Stimulated activated CD8-positive, alpha-beta memory T cell treated with anti-CD3 and anti-CD28 coated beads, Interleukin-2, amount 100 ng/mL, for 48 hours (primary cell): ENCODE measurements around the gene MEF2C.
"Not testable (repeated sequence)": the region's sequence is repeated elsewhere in the genome, so short reads cannot be mapped to it uniquely, and the experiment has no call there.

ENCODE experiments used
- DNase-seq, 2 donors: peaks; one replicate each; pipeline ENCODE4 v3.0.0-alpha.2; 2020; ENCODE audit warnings: low read depth in 2 of 2

Gene MEF2C

GRCh38 chr5:88803309-88803708, 79.7 kb downstream of the MEF2C start:
- DNase-seq: no peak

GRCh38 chr5:88799938-88800535, 82.9 kb downstream of the MEF2C start:
- DNase-seq: no peak

GRCh38 chr5:88798933-88799332, 84.1 kb downstream of the MEF2C start:
- not testable (repeated sequence) for DNase-seq

- DNase-seq: not testable (repeated sequence)
Observed at GRCh38 chr5:88793797-88794196, 89.2 kb downstream of the MEF2C start.

- DNase-seq: no peak
Observed at GRCh38 chr5:88792144-88792840, 90.7 kb downstream of the MEF2C start.

- DNase-seq: no peak
Observed at GRCh38 chr5:88787856-88788255, 95.1 kb downstream of the MEF2C start.

- no peak for DNase-seq
Observed at GRCh38 chr5:88786789-88787188, 96.2 kb downstream of the MEF2C start.

GRCh38 chr5:88785746-88786565, 97.0 kb downstream of the MEF2C start:
- DNase-seq: no peak

GRCh38 chr5:88782571-88782970, 100.4 kb downstream of the MEF2C start:
- no peak for DNase-seq

GRCh38 chr5:88780736-88781135, 102.2 kb downstream of the MEF2C start:
- DNase-seq: no peak

- no peak for DNase-seq
Observed at GRCh38 chr5:88778736-88779135, 104.2 kb downstream of the MEF2C start.

GRCh38 chr5:88776692-88777091, 106.3 kb downstream of the MEF2C start:
- no peak for DNase-seq

- no peak for DNase-seq
Observed at GRCh38 chr5:88772831-88773230, 110.2 kb downstream of the MEF2C start.

- no peak for DNase-seq
Observed at GRCh38 chr5:88772047-88772446, 110.9 kb downstream of the MEF2C start.

GRCh38 chr5:88770276-88771257, 112.4 kb downstream of the MEF2C start:
- DNase-seq: no peak

- DNase-seq: no peak
Observed at GRCh38 chr5:88769165-88769564, 113.8 kb downstream of the MEF2C start.

- no peak for DNase-seq
Observed at GRCh38 chr5:88768411-88768810, 114.6 kb downstream of the MEF2C start.

- no peak for DNase-seq
Observed at GRCh38 chr5:88765798-88766197, 117.2 kb downstream of the MEF2C start.

GRCh38 chr5:88765171-88765570, 117.8 kb downstream of the MEF2C start:
- DNase-seq: no peak

- no peak for DNase-seq
Observed at GRCh38 chr5:88761939-88762338, 121.0 kb downstream of the MEF2C start.

GRCh38 chr5:88761269-88761850, 121.6 kb downstream of the MEF2C start:
- DNase-seq: no peak
